HG02884 (cell line): ENCODE measurements around the gene CBFB.
"Not testable (repeated sequence)": the region's sequence is repeated elsewhere in the genome, so short reads cannot be mapped to it uniquely, and the experiment has no call there.

ENCODE experiments used
- ATAC-seq: cut with Tn5 transposase; IDR thresholded peaks from one replicate; pipeline ENCODE4 v1.9.1; 2021; ENCODE audit warnings: mild to moderate bottlenecking, moderate library complexity; ENCODE audit not compliant: unreplicated experiment

The CBFB gene

DNA sequence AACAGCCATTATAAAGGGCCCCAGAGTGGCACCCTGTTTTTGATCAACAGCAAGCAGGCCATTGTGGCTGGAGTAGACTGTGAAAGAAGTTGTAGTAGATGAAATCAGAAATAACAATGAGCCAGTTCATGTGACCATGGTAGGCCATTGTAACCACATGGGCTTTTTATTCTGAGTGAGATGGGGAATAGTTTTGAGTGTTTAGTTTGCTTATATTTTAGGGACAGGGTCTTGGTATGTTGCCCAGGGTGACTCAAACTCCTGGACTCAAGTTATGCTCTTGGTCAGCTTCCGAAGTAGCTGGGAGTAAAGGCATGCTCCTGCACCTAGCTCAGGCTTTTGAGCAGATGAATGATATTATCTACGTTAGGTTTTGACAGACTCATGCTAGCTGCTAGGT lies 12.0 kb downstream of the CBFB start:
- no peak for ATAC-seq

DNA sequence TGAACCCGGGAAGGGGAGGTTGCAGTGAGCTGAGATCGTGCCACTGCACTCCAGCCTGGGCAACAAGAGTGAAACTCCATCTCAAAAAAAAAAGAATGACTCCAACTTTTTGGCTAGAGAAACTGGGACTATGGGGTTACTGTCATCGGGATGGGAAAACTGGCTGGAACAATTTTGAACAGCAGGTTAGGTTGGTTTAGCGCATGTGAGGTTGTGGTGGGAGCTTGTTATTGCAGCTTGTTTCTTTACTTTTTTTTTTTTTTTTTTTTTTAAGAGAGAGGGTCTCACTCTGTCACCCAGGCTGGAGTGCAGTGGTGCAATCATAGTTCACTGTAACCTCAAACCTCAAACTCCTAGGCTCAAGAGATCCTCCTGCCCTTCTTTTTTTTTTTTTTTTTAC lies 12.6 kb downstream of the CBFB start:
- not testable (repeated sequence) for ATAC-seq

DNA sequence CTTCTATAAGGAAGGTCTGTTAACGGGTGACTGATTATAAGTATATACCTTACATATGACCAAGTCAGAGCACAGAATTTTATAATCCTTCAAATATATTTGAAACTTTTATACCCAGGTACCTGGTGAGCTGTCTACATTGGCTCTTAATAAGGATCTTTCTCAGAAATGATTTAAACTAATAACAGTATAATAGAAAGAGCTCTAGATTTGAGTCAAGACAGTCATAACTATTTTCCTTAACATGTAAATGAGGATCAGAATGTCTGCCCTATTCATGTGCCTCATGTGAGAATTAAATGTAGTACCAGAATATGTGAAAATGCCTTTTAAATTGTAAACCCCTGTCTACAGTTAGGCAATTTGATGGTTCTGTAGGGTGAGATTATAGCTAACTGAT lies 14.5 kb downstream of the CBFB start:
- ATAC-seq: no peak

DNA sequence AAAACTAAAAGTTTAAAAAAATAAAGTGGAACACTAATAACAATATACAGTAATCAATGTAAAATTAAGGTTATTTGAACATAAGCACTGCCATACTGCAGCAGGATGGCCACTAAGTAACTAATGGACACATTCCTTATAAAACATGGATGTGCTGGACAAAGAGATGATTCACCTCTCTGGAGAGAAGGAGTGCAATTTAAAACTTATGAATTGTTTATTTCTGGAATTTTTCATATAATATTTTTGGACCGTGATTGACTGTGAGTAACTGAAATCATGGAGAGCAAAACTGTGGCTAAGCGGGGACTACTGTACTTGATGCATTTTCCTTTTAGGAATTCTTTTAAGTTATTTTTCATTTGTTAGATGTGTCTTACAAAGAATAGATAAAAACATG lies 21.8 kb downstream of the CBFB start:
- ATAC-seq: no peak

DNA sequence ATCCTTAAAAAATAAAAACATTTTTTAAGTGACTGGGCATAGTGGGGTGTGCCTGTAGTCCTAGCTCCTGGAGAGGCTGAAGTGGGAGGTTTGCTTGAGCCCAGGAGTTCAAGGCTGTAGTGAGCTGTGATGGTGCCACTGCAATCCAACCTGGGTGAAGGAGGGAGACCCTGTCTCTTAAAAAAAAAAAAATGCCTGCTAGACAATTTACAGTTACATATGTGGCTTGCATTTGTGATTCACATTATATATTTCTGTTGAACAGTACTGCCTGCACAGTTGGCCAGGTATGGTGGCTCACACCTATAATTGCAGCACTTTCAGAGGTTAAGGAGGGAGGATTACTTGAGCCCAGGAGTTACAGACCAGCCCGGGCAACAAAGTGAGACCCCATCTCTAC lies 23.4 kb downstream of the CBFB start:
- no peak for ATAC-seq

DNA sequence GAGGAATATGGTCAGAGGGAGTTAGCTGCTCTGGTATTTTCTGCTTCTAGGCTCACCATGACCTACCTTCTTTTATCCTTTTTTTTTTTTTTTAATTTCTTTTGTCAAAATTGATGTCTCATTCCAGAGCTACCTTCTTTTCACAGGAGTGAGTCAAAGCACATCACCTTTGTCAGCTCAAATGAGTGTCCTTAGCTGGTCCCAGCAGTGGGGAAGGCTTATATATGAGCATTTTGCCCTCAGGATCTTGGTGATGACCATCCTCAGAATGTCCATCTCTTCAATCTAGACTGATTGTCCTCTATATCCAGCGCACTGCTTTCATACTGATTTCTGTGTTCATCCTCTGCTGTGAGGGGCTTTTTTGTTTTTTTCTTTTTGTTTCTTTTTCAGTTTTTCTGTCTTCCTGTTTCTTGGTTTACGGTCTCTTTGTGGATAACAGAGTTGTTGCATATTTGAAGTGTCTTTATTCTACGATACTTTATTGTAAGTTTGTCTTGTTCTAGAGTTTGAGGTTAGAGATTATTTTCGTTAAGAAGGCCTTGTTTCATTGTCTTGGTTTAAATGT lies 24.9 kb downstream of the CBFB start:
- no peak for ATAC-seq

DNA sequence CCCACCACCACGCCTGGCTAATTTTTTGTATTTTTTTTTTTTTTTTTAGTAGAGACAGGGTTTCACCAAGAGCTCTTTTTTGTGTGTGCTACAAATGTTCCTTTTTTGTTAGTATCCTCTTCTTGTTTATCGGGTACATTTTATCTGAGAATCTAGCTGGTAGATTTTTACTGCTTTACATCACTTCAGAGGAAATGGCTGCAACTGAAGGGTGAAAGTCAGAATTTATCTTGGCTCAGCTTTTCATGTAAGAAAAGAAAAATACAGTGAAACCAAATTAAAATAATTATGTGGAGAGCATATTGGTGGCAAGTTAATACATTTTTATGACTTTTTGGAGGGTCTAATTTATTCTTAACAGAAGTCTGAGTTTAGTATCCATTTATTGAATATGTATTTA lies 26.0 kb downstream of the CBFB start:
- ATAC-seq: no peak

DNA sequence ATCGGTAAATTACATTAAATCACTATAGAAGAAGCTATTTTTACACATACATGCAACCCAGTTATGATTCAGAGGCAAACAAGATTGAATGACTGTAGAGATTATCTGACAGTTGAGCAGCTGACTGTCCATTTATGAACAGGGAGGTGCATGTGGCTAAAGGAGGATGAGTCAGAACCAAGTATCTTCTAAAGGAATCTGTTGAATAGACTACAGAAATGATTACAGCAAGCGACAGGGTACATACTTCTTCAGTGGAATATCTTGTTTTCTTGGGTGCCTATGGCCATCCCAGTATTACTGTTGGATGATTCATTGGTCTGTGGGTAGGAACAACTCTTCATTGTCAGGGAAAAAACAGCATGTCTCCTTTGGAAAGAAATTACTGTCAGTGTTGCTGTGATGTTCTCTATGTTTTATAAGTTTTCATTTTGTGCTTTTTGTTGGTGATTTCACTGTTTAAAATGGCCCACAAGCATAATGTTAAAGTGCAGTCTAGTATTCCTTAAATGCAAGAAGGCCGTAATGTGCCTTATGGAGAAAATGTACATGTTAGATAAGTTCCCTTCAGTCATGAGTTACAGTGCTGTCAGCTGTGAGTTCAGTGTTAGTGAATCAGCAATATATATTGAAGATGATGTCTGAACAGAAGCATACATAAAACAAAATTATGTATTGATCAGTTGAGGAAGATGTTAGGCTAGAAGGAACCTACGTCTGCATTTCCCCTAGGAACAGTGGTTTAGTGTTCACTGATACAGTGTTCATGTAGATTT lies 27.0 kb downstream of the CBFB start:
- no peak for ATAC-seq

DNA sequence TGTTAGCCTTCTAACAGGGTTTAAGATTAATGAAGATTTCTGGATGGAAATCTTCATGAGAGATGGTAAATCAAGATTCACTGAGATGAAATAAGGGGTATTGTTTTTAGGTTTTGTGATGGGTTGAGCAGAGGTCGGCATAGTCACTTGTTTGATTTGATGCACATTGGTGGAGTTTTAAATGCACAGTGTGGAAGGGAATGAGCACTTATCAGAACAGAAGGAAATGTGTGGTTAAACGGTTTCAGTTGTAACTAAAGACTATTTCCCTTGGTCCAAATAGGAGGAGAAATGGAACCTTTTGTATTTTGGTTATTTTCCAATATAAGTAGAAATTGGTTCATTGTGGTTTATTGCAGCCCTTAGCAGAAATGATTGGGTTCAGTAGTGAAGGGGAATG lies 34.1 kb downstream of the CBFB start:
- ATAC-seq: no peak

DNA sequence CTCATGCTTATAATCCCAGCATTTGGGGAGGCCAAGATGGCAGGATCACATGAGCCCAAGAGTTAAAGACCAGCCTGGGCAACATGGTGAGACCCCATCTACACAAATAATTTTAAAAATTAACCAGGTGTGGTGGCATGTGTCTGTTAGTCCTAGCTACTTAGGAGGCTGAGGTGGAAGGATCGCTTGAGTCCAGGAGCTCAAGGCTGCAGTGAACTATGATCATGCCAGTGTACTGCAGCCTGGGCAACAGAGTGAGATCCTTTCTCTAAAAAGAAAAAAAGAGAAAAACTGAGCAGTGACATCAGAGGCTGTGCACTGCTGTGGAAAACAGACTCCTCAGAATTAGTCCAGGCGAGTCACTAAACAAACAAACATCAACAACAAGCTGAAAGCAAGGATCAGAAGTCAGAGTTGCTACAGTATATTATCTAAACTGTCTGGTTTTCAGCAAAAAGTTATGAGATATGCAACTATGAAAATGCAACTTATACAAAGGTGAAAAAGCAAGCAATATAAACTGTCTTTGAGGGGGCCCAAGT lies 39.3 kb downstream of the CBFB start:
- no peak for ATAC-seq

DNA sequence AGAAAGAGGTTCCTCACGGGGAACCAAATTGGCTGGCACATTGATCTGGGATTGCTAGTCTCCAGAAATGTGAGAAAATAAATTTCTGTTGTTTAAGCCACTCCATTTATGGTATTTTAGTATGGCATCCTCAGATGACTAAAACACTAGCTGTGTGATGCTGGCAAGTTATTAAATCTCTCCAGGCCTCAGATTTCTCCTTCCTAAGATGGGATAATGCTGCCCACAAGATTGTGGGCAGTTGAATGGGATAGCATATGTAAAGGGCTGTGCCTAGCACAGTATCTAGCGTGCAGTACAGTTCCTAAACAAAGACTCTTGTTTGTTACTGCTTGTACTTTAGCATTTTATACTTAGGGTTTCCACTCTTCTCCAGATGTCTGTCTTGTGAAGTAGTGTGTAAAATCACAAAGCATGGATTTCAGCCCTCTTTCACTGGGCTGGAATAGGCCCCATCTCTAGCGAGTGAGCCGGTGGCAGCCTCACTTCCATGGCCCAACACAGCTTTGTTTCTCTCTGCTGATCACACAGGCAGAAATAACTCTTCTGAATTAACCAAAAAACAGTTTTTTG lies 42.6 kb downstream of the CBFB start:
- ATAC-seq: no peak

DNA sequence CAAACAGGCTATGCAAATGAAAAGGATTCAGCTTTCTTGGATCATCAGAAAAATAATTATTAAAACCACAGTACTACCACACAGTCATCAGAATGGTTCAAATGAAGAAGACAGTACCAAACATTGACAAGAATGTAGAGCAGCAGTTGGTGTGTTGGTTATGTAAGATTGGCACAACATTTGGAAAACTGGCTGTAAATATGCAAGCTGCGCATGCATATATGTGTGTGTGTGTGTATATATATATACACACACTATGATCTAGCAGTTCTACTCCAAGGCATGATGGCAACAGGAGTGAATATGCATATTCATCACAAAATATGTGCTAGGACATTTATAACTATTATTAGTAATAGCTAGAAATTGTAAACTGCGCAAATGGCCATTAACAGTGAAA lies 46.4 kb downstream of the CBFB start:
- ATAC-seq: no peak

DNA sequence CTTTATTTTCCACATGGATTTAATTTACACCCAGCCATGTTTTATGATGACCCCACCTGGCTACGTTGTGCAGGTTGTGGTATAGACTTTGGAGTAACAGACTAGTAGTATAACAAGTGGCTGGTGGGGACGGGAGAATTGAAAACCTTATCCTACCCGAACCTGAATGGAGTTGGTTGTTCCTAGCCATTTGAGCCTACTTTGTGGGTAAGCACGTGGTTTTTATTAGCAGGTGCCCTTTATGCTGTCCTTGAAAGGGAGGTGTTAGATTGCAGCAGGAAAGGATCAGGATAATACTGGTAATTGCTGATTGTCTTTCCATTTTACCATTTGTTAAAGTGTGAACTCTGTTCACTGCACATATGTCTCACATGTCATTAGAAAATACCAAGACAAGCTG lies 48.9 kb downstream of the CBFB start:
- ATAC-seq: no peak

DNA sequence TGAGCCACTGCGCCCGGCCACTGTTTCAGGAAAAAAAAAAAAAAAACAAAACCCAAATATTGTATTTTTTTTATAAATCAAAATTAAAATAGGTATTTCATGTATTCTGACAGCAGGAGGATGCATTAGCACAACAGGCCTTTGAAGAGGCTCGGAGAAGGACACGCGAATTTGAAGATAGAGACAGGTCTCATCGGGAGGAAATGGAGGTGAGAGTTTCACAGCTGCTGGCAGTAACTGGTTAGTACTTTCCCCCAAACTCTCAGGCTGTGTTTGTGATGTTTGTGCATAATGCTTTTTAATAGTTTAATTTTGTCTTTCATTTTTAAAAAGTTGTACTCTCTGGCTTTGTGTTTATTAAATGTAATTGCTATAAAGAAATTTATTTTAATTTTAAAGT lies 53.2 kb downstream of the CBFB start:
- no peak for ATAC-seq

DNA sequence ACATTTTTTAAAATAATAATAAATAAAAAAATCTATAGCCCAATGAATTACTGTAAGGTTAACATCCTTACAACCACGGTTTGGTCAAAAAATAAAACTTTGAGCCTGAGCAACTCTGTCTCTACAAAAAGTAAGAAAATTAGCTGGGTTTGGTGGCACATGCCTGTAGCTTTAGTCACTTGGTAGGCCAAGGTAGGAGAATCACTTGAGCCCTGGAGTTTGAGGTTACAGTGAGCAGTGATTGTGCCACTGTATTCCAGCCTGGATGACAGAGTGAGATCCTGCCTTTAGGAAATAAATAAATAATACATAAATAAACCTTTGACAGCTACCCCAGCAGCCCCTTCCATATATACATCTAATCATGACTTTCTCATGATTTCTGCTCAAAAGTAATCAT lies 53.9 kb downstream of the CBFB start:
- no peak for ATAC-seq

DNA sequence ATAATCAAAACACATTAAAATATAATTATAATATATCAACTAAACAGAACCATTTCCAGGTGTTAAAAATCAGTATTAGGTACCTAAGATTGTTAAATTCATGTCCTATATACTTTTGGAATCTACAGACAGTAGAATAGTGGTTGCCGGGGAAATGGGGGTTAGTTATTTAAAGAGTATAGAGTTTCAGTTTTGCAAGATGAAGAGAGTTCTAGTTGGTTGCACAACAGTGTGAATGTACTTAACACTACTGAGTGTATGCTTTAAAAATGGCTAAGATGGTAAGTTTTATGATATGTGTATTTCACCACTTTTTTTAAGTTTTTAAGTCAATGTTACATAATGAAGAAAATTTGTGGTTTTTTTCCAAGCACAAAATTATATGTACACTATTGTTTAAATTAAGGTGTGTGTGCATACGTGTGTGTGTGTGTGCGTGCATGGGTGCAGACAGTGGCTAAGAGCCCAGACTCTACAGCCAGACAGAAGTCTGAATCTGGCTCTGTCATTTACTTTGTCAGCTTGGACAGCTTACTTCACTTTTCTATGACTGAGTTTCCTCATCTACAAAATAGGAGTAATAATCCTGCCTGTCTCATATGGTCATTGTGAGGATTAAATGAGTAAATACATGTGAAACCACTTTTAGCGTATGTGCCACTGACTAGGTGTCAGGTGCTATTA lies 55.5 kb downstream of the CBFB start:
- ATAC-seq: no peak

DNA sequence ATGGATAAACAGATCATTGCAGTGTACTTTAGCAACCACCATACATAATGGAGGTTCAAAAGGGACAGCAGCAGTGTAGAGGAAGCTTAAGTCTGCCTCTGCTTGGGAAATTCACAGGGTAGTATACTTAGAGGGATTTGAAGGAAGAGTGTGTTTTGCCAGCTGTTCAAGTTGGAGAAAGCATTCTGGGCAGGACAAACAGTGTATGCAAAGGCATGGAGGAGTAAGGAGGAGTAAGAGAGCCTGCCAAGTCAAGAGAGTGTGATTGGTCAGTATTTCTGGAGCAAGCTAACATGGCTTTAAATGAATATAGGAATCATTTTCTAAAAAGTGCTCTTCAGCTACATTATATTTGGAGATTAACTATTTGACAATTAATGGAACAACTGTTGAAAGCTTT lies 57.9 kb downstream of the CBFB start:
- no peak for ATAC-seq

DNA sequence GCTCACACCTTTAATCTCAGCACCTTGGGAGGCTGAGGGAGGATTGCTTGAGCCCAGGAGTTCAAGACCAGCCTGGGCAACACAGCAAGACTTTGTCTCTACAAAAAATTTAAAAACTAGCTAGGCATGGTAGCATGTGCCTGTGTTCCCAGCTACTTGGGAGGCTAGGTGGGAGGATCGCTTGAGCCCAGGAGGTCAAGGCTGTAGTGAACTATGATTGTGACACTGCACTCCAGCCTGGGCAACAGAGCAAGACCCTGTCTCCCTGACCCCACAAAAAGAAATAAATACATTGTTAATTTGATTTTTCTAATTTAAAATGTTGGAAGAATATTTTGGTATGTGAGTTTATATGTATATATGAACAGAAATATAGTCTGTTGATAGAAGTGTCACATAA lies 58.3 kb downstream of the CBFB start:
- ATAC-seq: no peak

DNA sequence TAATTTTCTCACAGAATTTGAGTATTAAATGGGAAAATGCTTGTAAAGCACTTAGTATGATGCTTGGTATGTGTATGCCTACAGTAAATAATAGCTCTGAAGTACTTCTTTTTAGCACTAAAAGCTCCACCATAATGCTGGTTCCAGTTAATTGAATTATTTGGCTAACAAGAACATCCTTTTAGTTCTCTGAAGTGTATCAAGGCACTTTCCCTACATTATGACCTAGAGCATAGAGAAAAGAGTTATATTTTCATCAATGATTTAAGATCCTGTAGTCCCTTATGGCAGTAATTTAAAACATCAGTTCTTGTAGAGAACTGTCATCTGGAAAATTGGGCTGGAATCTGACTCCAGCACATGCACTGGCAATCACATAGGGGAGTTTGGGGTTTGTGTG lies 58.9 kb downstream of the CBFB start:
- no peak for ATAC-seq

DNA sequence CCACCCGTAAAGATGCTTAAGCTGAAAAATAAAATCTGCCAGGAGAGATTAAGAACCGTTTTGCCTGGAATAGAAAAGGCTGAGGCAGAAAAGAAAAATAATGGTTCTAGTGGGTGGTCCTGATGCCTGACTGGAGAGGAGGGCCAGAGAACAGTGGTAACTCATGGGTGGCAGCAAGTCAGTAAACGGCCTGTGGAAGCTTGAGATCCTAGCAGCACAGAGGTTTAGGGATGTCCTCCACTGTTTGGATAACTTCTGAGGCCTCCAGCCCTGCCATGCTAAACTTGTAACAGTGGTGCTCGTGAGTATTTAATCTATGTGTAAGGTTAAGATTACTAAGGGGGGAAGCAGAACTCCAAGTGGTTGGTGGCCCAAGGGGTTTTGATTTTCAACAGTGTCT lies 59.6 kb downstream of the CBFB start:
- ATAC-seq: no peak

DNA sequence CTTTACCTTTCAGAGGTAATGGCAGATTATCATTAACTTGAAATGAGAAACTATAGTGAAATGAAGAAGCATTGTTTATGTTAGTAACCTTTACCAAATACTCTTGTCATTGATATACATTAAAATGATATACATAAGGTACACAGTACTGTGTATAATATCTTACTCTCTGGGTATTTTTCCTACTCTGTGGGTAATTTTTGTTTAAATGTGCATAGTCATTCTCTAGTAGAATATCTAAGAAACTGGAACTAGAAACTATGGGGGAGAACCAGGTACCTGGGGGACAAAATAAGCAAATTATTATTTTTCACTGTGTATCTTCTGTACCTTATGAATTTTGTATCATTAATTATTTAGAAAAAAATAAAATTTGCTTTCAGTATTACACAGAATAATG lies 60.2 kb downstream of the CBFB start:
- no peak for ATAC-seq
